Activated T-cell treated with anti-CD3 and anti-CD28 coated beads, Interleukin-2, amount 50 U/mL, for 48 hours (primary cell): ENCODE data around the gene CABP7.

Source experiments
- DNase-seq, 2 experiments: peaks; one replicate each; pipeline ENCODE4 v3.0.0-alpha.2; 2020

Gene CABP7

GRCh38 chr22:29702931-29703501 lies 16.8 kb upstream of the CABP7 start:
- DNase-seq: no peak

- DNase-seq: no peak
Observed at GRCh38 chr22:29703569-29704195, 16.1 kb upstream of the CABP7 start.

GRCh38 chr22:29704528-29705285 lies 15.1 kb upstream of the CABP7 start:
- DNase-seq: no peak

GRCh38 chr22:29705651-29706050 lies 14.2 kb upstream of the CABP7 start:
- DNase-seq: no peak

- DNase-seq: no peak
Observed at GRCh38 chr22:29706486-29706885, 13.3 kb upstream of the CABP7 start.

GRCh38 chr22:29707010-29707409 lies 12.8 kb upstream of the CABP7 start:
- DNase-seq: no peak

- DNase-seq: no peak
Observed at GRCh38 chr22:29707471-29707870, 12.3 kb upstream of the CABP7 start.

GRCh38 chr22:29710193-29710592 lies 9.6 kb upstream of the CABP7 start:
- DNase-seq: no peak

- no peak for DNase-seq
Observed at GRCh38 chr22:29710922-29711593, 8.7 kb upstream of the CABP7 start.

GRCh38 chr22:29712119-29712518 lies 7.7 kb upstream of the CABP7 start:
- DNase-seq: no peak

- no peak for DNase-seq
Observed at GRCh38 chr22:29713156-29713727, 6.6 kb upstream of the CABP7 start.

GRCh38 chr22:29715240-29715639 lies 4.6 kb upstream of the CABP7 start:
- no peak for DNase-seq

- no peak for DNase-seq
Observed at GRCh38 chr22:29715705-29716104, 4.1 kb upstream of the CABP7 start.

GRCh38 chr22:29716814-29717545 lies 2.8 kb upstream of the CABP7 start:
- peak in 1 of 2 experiments; percentile 42 for DNase-seq

GRCh38 chr22:29717789-29718188 lies 2.0 kb upstream of the CABP7 start:
- no peak for DNase-seq

- DNase-seq: no peak
Observed at GRCh38 chr22:29718949-29719898, 579 bp upstream of the CABP7 start.

- DNase-seq: no peak
Observed at GRCh38 chr22:29720811-29721323, 1.1 kb downstream of the CABP7 start.

GRCh38 chr22:29722151-29722550 lies 2.3 kb downstream of the CABP7 start:
- no peak for DNase-seq

GRCh38 chr22:29722587-29722986 lies 2.8 kb downstream of the CABP7 start:
- no peak for DNase-seq

GRCh38 chr22:29723766-29724165 lies 4.0 kb downstream of the CABP7 start:
- DNase-seq: no peak

GRCh38 chr22:29724843-29725242 lies 5.0 kb downstream of the CABP7 start:
- no peak for DNase-seq
